Activated T-helper 1 cell treated with anti-CD3 and anti-CD28 coated beads, Interleukin-12 subunit alpha, Interleukin-12 subunit beta, Interleukin-2, Interleukin-4 antibody, amounts not matched to agents 30 ng/mL and 10 ng/mL and 1 ng/mL, durations not matched to agents 14 hours and 24 hours and 36 hours (primary cell): ENCODE data around the gene NCR2. TPM values are rescaled to one million over a fixed set of nuclear protein-coding genes. Genes with fewer than 3 reads are reported as not detected.

Experiments used
- DNase-seq: peaks from one replicate; pipeline ENCODE4 v3.0.0; 2021; ENCODE audit warnings: low spot score
- H3K27ac Mint-ChIP-seq: one replicate; pipeline ENCODE4 v1.8.0; 2021; ENCODE audit warnings: mild to moderate bottlenecking, mixed read lengths
- H3K27me3 Mint-ChIP-seq: one replicate; pipeline ENCODE4 v1.8.0; 2022; ENCODE audit warnings: mild to moderate bottlenecking, moderate library complexity, mixed read lengths; ENCODE audit not compliant: insufficient read depth
- H3K36me3 Mint-ChIP-seq: one replicate; pipeline ENCODE4 v1.8.0; 2021; ENCODE audit warnings: low read depth, mixed read lengths
- H3K4me1 Mint-ChIP-seq: one replicate; pipeline ENCODE4 v1.8.0; 2021; ENCODE audit warnings: low read depth, mixed read lengths
- H3K4me3 Mint-ChIP-seq: one replicate; pipeline ENCODE4 v1.8.0; 2021; ENCODE audit warnings: mild to moderate bottlenecking, moderate library complexity, mixed read lengths
- H3K9me3 Mint-ChIP-seq: one replicate; pipeline ENCODE4 v1.8.0; 2021; ENCODE audit warnings: mixed read lengths
- intact Hi-C: fragments of 100-400 bp; cut with micrococcal nuclease; formaldehyde crosslinking; loops from one replicate; pipeline ENCODE4 v1.15.1; 2024
- total RNA-seq: library from RNA; stranded (reverse); gene quantifications from 2 replicates; pipeline ENCODE4 v1.2.3, GENCODE V29; 2022

Gene NCR2
- total RNA-seq, 1 donor from 2014 or later, result not detected

DNA sequence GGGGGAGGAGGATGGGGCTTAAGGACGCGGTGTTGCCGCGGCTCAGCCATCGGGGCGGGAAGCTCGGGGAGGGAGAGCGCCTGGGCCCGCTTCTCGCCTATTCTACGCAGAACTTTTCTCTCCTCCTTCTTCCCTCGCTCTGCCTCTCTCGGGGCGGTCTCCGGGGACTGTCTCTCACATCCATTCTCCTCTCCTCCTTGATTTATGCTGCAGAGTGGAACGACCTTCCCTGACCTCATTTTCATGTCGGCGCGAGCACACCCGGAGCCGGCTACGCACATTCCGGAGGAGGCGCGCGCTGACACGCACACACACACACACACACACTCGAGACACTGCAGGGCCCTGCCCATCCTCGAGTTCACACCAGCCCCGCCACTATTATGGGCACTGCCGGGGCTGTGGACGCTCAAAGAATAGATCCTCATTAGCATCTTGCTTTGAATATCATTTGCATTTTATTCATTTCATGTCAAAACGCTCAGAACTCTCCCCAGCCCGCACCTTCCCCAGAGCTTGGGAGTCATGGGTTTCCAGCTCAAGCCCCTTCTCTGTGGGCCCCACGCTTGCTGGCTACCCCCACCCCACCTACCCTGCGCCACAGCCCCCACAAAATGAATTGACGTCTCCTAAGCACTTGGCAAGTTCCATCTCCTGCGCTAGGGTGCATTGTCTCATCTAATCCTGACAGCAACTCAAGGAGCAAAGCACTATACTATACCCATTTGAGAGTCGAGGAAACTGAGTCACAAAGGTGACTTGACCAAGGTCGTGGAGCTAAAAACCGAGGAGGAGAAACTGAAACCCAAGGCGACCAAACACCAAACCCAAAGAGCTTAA is 36.8 kb downstream of the NCR2 start:
- intact Hi-C loops, result loop anchor here (2.0 kb wide), 1 partner anchor 133 kb away; no protein-coding TSS in a partner anchor
- peak overlapping the region; percentile 75 for H3K27ac Mint-ChIP-seq
- peaks cover 2% of the 10 kb centered on the region for H3K36me3 Mint-ChIP-seq
- H3K9me3 Mint-ChIP-seq, result no peaks in the 10 kb centered on the region
- peaks cover 24% of the 10 kb centered on the region for H3K4me1 Mint-ChIP-seq
- no peak for DNase-seq
- peaks cover 78% of the 10 kb centered on the region for H3K27me3 Mint-ChIP-seq
- H3K4me3 Mint-ChIP-seq, result peak overlapping the region; percentile 74

DNA sequence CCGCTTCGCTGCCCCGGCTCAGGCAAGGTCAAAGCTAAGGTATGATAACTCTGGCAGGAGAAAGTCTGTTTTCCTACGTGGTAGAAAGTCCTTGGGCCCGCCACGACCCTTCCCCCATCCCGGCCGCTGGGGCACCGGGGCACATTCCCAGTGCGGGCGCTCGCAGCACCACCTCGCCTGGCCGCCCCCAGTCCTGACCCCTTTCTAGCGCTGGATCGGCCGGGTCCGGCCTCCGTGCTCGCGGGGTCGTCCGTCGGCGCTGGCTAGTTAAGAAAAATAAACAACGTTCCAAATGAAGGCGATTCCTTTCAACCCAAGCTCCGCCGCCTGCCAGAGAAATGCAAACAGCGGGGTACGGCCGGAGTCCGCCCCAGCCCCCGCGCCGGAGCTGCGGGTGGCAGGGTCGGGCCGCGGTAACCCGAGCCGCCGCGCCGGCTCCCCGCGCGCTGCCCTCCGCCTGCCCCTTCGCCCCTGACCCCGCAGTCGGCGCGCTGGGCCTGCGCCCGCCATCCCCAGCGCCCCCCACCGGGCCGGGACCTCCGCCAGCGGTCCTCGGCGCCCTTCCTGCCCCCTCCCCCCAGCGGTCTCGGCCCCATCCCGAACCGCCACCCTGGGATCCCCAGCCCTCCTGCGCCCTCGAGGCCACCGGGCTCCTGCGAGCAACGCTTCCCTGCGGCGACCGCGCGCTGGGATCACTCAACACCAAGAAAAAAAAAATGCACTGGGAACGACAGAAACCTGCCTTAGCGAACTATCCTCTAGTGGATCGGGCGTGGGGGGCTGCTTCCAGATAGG is 37.6 kb downstream of the NCR2 start:
- peaks cover 2% of the 10 kb centered on the region for H3K36me3 Mint-ChIP-seq
- peaks cover 80% of the 10 kb centered on the region for H3K27me3 Mint-ChIP-seq
- no peak for DNase-seq
- no peaks in the 10 kb centered on the region for H3K9me3 Mint-ChIP-seq
- no peak overlapping the region for H3K4me3 Mint-ChIP-seq
- intact Hi-C loops, result no loop called here
- peaks cover 24% of the 10 kb centered on the region for H3K4me1 Mint-ChIP-seq
- peak overlapping the region; percentile 75 for H3K27ac Mint-ChIP-seq

DNA sequence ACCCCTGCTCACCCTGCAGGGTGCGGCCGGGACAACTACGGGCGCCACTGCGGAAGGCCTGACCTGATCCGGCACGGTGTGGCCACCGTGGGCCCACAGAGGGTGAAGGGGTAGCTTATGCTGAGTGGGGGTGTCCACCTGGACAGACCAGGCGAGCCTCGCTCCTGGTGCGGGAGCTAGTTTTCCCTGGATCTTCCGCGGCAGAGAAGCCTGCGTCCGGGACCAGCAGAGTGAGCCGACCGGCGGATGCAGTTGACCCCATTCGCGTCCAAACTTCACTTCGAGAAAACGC is 38.2 kb downstream of the NCR2 start:
- H3K27me3 Mint-ChIP-seq, result peaks cover 83% of the 10 kb centered on the region
- H3K36me3 Mint-ChIP-seq, result peaks cover 2% of the 10 kb centered on the region
- peaks cover 23% of the 10 kb centered on the region for H3K4me1 Mint-ChIP-seq
- intact Hi-C loops, result no loop called here
- no peaks in the 10 kb centered on the region for H3K9me3 Mint-ChIP-seq
- DNase-seq, result no peak
- H3K4me3 Mint-ChIP-seq, result peak overlapping the region; percentile 3
- peak overlapping the region; percentile 15 for H3K27ac Mint-ChIP-seq

DNA sequence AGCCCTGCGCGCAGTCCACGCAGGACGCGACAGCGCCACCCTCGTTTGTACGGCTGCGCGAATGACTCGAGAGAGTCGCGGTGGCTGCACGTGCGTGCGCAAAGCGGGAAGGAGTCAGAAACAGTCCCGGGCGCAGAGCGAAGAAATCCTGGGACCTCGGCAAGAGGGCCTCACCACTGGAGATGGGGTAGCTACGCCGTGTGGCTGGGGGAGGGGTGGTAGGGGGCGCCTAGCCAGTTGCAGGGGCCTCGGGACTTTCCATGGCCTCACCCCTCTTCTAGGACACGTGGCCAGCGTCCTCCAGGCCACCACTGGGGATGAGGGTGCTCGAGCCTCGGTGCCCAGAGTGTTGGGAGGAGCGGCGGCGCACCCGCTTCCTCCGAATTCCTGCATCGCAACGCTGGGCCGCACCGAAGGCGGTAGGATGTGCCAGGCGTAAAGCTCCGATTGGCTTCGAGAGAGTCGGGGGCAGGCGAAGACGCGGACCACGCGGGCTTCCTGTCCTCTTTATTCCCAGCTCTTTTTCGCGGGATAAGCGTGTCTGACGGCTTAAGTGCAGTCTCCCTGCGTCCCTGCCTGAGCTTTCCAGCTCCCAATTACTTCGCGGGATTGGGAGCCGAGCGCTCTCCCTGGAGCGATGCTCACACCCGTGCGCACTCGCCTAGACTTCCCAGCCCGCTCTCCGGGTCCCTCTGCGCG is 38.7 kb downstream of the NCR2 start:
- peaks cover 84% of the 10 kb centered on the region for H3K27me3 Mint-ChIP-seq
- H3K36me3 Mint-ChIP-seq, result peaks cover 2% of the 10 kb centered on the region
- H3K4me1 Mint-ChIP-seq, result peaks cover 18% of the 10 kb centered on the region
- intact Hi-C loops, result no loop called here
- H3K27ac Mint-ChIP-seq, result peak overlapping the region; percentile 42
- peak overlapping the region; percentile 39 for H3K4me3 Mint-ChIP-seq
- no peaks in the 10 kb centered on the region for H3K9me3 Mint-ChIP-seq
- DNase-seq, result no peak

DNA sequence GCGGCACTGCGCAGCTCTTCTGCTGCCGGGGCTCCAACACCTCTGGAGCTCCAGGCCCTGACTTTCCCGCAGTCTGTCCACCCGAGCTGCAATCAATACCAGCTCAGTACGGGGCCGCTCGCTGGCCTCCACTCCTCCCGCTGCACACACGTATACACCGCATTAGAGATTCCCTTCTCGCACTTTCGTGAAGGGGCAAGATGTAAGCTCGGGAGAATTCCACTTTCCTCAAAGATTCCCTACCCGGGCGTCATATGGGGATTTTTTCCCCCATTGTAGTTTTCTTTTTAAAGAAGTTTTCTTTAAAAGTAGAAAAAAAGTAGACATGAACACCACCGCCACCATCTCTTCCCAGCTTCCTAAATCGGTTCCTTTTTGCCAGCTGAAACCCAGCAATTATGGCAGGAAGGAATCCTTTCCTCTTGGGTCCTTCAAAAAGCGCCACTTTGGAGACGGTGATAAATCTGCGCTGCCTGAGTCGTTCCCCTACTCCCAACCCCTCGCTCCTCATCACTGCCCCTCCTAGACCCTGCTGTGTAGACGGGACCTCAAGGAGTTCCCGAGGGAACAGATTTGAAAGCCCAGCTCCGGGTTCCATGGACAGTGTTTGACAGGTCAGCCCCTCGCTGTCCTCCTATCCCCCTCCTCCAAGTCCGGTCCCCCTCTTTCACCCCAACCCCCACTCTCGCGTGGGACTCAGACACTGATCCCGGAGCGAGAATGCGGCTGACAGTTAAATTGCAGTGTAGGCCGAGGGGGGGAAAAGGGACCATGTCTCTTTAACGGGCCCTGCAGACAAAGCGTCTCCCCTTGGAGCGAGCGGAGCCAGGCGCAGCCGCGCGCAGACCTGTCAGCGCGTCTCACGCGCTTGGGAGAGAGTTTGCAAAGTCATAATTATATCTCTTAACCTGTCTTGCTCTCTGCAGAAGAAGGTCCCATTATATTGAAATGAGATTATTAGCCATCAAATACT is 39.5 kb downstream of the NCR2 start:
- Mint-ChIP-seq H3K4me1 (peaks cover 17% of the 10 kb centered on the region), H3K4me3 (peak overlapping the region; percentile 39), H3K27ac (peak overlapping the region; percentile 42), H3K36me3 (peaks cover 2% of the 10 kb centered on the region), H3K27me3 (peaks cover 91% of the 10 kb centered on the region), H3K9me3 (no peaks in the 10 kb centered on the region)
- intact Hi-C loops, result no loop called here
- DNase-seq, result no peak

DNA sequence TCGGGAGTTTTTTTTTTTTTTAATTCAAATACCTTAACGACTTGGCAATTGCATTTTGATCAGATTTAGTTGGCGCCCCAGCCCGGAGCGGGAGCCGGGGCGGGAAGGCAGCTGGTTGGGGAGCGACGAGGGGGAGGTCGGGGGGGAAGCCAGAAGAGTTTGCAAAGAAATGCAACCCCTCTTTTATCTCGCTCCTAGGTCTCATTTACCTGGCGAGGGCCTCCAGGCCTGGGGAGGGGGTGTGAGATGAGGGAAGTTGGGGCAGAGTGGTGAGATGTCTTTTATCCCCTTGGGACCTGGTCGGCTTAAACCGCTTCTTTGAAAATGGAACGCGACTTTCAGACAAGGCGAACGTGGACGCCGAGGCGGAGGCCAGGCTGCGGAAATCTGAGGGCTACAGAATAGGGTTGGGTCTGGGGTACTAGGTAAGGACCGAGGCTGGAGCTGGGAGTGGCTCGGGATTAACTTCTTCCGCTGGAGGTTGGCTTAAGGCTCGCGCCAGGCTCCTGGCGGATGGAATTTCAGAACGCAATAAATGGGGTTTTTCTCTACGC is 40.3 kb downstream of the NCR2 start:
- no peaks in the 10 kb centered on the region for H3K9me3 Mint-ChIP-seq
- H3K27ac Mint-ChIP-seq, result peak overlapping the region; percentile 55
- intact Hi-C loops, result no loop called here
- H3K27me3 Mint-ChIP-seq, result peaks cover 83% of the 10 kb centered on the region
- DNase-seq, result no peak
- peaks cover 17% of the 10 kb centered on the region for H3K4me1 Mint-ChIP-seq
- H3K4me3 Mint-ChIP-seq, result no peak overlapping the region
- peaks cover 2% of the 10 kb centered on the region for H3K36me3 Mint-ChIP-seq

DNA sequence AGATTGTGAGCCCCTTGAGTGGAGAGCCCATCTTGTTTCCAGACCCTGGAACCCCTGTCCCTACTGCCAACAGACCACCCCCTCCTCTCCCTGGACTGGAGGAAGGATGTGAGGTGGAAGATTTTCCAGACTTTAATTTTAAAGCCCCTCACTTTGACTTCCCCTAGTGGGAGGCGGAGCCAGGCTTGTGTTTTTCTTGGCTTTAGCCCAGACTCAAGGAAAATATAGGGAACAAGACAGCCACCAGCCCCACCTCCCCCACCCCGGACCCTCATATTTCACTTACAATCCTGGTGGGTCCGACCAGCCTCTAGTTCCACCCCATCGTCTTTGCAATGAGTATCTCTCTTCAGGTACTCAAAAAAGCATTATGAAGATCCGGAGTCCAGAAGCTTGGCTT is 40.8 kb downstream of the NCR2 start:
- H3K4me1 Mint-ChIP-seq, result peaks cover 17% of the 10 kb centered on the region
- H3K4me3 Mint-ChIP-seq, result no peak overlapping the region
- peaks cover 2% of the 10 kb centered on the region for H3K36me3 Mint-ChIP-seq
- no peaks in the 10 kb centered on the region for H3K9me3 Mint-ChIP-seq
- no peak overlapping the region for H3K27ac Mint-ChIP-seq
- no peak for DNase-seq
- H3K27me3 Mint-ChIP-seq, result peaks cover 82% of the 10 kb centered on the region
- intact Hi-C loops, result no loop called here

DNA sequence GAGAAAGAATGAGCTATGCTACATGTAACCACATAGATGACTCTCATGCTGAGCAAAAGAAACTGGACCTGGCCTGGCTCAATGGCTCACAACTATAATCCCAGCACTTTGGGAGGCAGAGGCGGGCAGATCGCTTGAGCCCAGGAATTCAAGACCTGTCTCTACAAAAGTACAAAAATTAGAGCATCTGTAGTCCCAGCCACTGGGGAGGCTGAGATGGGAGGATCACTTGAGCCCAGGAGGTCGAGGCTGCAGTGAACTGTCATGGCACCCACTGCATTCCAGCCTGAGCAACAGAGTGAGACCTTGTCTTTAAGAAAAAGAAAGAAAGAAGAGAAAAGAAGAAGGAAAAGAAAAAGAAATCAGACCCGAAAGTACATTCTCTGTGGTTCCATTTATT is 41.7 kb downstream of the NCR2 start:
- Mint-ChIP-seq H3K36me3 (peaks cover 2% of the 10 kb centered on the region), H3K4me3 (no peak overlapping the region), H3K9me3 (no peaks in the 10 kb centered on the region), H3K27ac (no peak overlapping the region), H3K4me1 (peaks cover 8% of the 10 kb centered on the region), H3K27me3 (peaks cover 81% of the 10 kb centered on the region)
- no peak for DNase-seq
- intact Hi-C loops, result no loop called here

DNA sequence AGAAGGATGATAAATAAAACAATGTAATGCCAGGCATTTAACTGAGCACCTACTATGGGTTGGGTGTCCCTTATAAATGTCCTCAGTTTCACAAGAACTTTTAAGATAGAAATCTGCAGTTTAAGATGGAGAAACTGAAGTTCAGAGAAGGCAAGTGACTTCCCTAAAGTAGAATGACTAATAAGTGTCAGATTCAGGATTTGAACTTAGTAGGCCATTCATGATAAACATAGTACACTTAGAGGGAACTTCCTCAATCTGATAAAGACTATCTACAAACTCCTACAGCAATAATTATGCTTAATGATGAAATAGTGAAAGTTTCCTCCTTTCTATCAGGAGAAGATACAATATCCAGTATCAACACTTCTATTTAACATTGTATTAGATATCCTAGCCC is 43.9 kb downstream of the NCR2 start:
- Mint-ChIP-seq H3K36me3 (no peaks in the 10 kb centered on the region), H3K4me3 (no peak overlapping the region), H3K27ac (no peak overlapping the region), H3K4me1 (no peaks in the 10 kb centered on the region), H3K27me3 (peaks cover 77% of the 10 kb centered on the region), H3K9me3 (no peaks in the 10 kb centered on the region)
- DNase-seq, result no peak
- intact Hi-C loops, result no loop called here

DNA sequence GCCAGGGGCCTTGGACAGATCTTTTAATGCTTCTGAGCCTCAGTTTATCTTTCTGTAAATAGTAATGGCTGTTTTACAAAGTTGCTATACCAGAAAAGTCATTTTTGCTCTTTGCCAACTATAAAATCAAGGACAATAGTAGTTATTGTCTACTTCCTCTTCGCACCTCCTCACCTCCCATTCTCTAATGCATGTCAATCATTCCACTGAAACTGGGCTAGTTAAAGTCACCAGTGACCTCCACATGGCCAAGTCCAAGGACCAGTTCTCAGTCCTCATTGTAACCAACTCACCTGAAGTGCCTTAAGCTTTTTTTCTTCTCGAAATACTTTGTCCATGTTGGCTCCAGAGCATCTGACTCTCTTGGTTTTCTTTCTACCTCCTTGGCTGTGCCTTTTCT is 51.2 kb downstream of the NCR2 start:
- H3K27me3 Mint-ChIP-seq, result peaks cover 52% of the 10 kb centered on the region
- DNase-seq, result no peak
- no peaks in the 10 kb centered on the region for H3K4me1 Mint-ChIP-seq
- no peak overlapping the region for H3K27ac Mint-ChIP-seq
- no peak overlapping the region for H3K4me3 Mint-ChIP-seq
- H3K36me3 Mint-ChIP-seq, result no peaks in the 10 kb centered on the region
- no peaks in the 10 kb centered on the region for H3K9me3 Mint-ChIP-seq
- intact Hi-C loops, result no loop called here

DNA sequence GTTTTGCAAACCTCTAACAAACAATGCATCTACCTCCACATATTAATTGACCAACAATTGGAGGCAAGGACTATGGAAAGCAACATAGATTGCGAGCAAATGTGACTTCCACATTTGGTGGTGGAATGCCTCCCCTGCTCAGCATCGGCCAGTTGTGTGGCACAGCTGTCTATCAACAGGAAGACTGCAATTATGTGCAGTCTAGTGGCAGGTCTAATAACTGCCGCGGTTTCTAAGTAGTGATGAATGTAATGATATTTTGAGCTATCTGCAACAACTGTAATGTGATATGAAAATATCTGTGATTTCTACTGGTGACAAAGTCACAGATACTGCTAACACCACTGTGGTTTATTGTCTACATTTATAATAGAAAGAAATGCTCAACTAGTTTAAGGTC is 56.8 kb downstream of the NCR2 start:
- intact Hi-C loops, result no loop called here
- H3K4me3 Mint-ChIP-seq, result no peak overlapping the region
- H3K4me1 Mint-ChIP-seq, result no peaks in the 10 kb centered on the region
- H3K27ac Mint-ChIP-seq, result no peak overlapping the region
- H3K27me3 Mint-ChIP-seq, result peaks cover 40% of the 10 kb centered on the region
- H3K9me3 Mint-ChIP-seq, result peaks cover 5% of the 10 kb centered on the region
- no peaks in the 10 kb centered on the region for H3K36me3 Mint-ChIP-seq
- no peak for DNase-seq

DNA sequence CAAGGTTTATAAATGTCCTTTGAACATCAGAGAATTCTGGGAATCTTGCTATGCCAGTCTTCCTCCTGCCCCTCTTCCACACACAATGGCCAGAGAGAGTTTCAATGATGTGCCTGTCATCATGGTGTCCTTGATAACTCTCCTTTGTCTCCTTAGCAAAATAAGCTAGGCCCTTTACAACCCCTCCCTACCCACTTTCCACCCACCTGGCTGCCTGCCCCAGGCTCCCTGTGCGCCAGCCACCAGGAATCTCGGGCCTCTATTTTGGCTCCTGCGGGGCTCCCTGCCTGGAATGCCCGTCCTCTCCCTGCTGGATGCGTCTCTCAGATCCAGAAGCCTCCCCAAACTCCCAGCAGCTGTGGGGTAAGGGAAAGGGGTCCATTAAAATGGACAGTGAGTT is 60.9 kb downstream of the NCR2 start:
- Mint-ChIP-seq H3K27ac (no peak overlapping the region), H3K36me3 (no peaks in the 10 kb centered on the region), H3K27me3 (peaks cover 34% of the 10 kb centered on the region), H3K4me3 (no peak overlapping the region), H3K9me3 (peaks cover 5% of the 10 kb centered on the region), H3K4me1 (no peaks in the 10 kb centered on the region)
- no peak for DNase-seq
- intact Hi-C loops, result no loop called here
